GM10266 (cell line): ENCODE data around the gene TFRC.
"Not testable (repeated sequence)": the region's sequence is repeated elsewhere in the genome, so short reads cannot be mapped to it uniquely, and the experiment has no call there.

ENCODE experiments used
- DNase-seq: peaks from one replicate; pipeline ENCODE4 v3.0.0; 2012; ENCODE audit errors: extremely low spot score
- TF ChIP-seq, protein P1 (sequence below): IDR thresholded peaks from 2 replicates; pipeline ENCODE4 v1.5.1; 2012; ENCODE audit warnings: mild to moderate bottlenecking, low read depth; ENCODE audit not compliant: control insufficient read depth, insufficient read depth; ENCODE audit errors: missing control alignments

TFRC gene

DNA sequence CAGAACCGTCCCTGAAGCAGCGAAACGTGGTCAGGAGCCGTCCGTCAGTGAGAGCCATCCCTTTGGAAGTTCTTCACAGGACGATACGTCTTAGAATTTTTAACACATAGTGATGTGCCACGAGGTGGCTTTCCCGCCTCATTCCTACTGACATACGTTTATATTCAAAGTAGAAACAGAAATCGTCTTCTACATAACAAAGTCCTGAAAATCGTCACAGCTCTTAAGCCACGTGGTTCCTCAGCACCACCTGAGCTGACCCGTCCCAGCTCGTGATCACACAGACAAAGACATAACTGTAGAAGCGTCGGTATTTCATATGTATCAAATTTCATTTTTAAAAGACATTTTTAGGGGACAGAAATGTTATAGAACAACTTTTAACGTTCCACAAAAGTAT is 73.5 kb downstream of the TFRC start:
- DNase-seq, result no peak
- TF ChIP-seq, protein P1, sequence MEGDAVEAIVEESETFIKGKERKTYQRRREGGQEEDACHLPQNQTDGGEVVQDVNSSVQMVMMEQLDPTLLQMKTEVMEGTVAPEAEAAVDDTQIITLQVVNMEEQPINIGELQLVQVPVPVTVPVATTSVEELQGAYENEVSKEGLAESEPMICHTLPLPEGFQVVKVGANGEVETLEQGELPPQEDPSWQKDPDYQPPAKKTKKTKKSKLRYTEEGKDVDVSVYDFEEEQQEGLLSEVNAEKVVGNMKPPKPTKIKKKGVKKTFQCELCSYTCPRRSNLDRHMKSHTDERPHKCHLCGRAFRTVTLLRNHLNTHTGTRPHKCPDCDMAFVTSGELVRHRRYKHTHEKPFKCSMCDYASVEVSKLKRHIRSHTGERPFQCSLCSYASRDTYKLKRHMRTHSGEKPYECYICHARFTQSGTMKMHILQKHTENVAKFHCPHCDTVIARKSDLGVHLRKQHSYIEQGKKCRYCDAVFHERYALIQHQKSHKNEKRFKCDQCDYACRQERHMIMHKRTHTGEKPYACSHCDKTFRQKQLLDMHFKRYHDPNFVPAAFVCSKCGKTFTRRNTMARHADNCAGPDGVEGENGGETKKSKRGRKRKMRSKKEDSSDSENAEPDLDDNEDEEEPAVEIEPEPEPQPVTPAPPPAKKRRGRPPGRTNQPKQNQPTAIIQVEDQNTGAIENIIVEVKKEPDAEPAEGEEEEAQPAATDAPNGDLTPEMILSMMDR, result no peak

GRCh38 chr3:196007744-196008335 is 74.0 kb downstream of the TFRC start:
- TF ChIP-seq, protein P1, result no peak

GRCh38 chr3:196005338-196005737 is 76.6 kb downstream of the TFRC start:
- DNase-seq, result not testable (repeated sequence)

More at GRCh38 chr3:196007744-196008335, 74.0 kb downstream of the TFRC start:
- no peak for DNase-seq

DNA sequence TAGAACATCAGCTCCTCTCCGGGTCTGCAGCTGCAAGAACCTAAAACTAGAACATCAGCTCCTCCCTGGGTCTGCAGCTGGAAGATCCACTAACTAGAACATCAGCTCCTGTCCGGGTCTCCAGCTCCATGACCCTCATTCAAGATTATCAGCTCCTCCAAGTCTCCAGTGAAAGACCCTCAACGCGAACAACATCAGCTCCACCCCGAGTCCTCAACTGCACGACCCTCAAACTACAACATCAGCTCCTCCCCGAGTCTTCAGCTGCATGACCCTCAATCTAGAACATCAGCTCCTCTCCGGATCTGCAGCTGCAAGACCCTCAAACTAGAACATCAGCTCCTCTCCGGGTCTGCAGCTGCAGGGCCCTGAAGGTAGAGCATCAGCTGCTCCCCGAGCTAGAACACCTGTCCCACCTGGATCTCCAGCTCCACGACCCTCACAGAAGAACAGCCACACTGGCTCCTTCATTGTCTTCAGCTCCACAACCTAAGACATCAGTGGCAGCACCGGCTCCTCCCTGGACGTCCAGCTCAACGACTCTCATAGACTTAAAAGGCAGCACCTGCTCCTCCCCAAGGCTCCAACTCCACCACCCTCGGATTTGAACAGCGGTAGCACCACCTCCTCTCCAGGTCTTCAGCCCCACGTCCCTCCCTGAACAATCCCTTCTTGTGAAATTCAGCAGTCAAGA is 77.4 kb downstream of the TFRC start:
- not testable (repeated sequence) for DNase-seq

DNA sequence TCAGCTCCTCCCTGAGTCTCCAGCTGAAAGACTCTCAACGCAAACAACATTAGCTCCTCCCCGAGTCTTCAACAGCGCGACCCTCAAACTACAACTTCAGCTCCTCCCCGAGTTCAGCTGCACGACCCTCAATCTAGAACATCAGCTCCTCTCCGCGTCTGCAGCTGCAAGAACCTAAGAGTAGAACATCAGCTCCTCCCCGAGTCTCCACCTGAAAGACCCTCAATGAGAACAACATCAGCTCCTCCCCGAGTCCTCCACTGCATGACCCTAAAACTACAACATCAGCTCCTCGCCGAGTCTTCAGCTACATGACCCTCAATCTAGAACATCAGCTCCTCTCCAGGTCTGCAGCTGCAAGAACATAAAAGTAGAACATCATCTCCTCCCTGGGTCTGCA is 78.3 kb downstream of the TFRC start:
- TF ChIP-seq, protein P1, result no peak
- no peak for DNase-seq

- DNase-seq, result not testable (repeated sequence)
Observed at GRCh38 chr3:196002721-196003120, 79.2 kb downstream of the TFRC start.

GRCh38 chr3:196001240-196001639 is 80.7 kb downstream of the TFRC start:
- not testable (repeated sequence) for DNase-seq

GRCh38 chr3:196000360-196000950 is 81.4 kb downstream of the TFRC start:
- DNase-seq, result not testable (repeated sequence)

- TF ChIP-seq, protein P1, result no peak
- DNase-seq, result no peak
Observed at GRCh38 chr3:195999896-196000295, 82.0 kb downstream of the TFRC start.
